ENCODE results near the gene SPAG4.

- TF ChIP-seq CTCF (IDR thresholded peaks at IDR 0.05) (no peak), POLR2A (IDR thresholded peaks at IDR 0.05) (no peak)
Observed at GRCh38 chr20:35578469-35578868, 37.2 kb upstream of the SPAG4 start.
